B cell (primary cell): ENCODE results near the gene TMEM14C. TPM values are rescaled to one million over a fixed set of nuclear protein-coding genes. Genes with fewer than 3 reads are reported as not detected.

Experiments
- ATAC-seq: fragments of 200-7000 bp; cut with Tn5 transposase; one replicate; pipeline ENCODE4 v1.10.0; 2021; ENCODE audit warnings: low read depth, mild to moderate bottlenecking, moderate number of reproducible peaks, moderate library complexity
- CTCF ChIA-PET: fragments of 350-600 bp; sonication (Branson Sonifier 250); formaldehyde crosslinking; loops from one replicate; lab custom pipeline; 2021; ENCODE audit warnings: antibody characterized with exemption, inconsistent platforms; lab: Charles Lee
- POLR2A ChIA-PET: fragments of 350-600 bp; sonication (Branson Sonifier 250); formaldehyde crosslinking; loops from one replicate; lab custom pipeline; 2021; ENCODE audit warnings: antibody characterized with exemption; lab: Charles Lee
- DNase-seq: peaks from one replicate; pipeline ENCODE4 v3.0.0; 2013
- H2AFZ ChIP-seq: 2 replicates; pipeline ENCODE4 v1.6.1; 2012; ENCODE audit warnings: mild to moderate bottlenecking, low read depth, low read length; ENCODE audit not compliant: insufficient read depth, poor library complexity, severe bottlenecking
- H3K27ac ChIP-seq, 2 donors: 1 replicate in 1 of 2; 2 replicates in 1 of 2; pipeline ENCODE4 v1.5.1; 2012 to 2013; ENCODE audit warnings: low read length in 2 of 2, mild to moderate bottlenecking in 2 of 2, moderate library complexity in 1 of 2
- H3K27me3 ChIP-seq, 4 experiments: fragments of 200-600 bp in 1 of 4; sonication (generic) in 1 of 4; replicated peaks in 1 of 4; 1 replicate in 2 of 4; 2 replicates in 2 of 4; pipeline versions ENCODE4 v1.6.1 to v1.7.0; 2013 to 2016; ENCODE audit warnings: low read length in 3 of 4, mild to moderate bottlenecking in 2 of 4, mixed read lengths in 1 of 4, moderate library complexity in 1 of 4; ENCODE audit not compliant: insufficient read depth in 4 of 4, control insufficient read depth in 3 of 4; ENCODE audit errors: control extremely low read depth in 1 of 4
- H3K36me3 ChIP-seq, 2 experiments: replicated peaks in 1 of 2; 1 replicate in 1 of 2; 2 replicates in 1 of 2; pipeline versions ENCODE4 v1.6.1 to v1.7.1; 2013; ENCODE audit warnings: low read length in 1 of 2; ENCODE audit not compliant: insufficient read depth in 2 of 2, control insufficient read depth in 1 of 2; ENCODE audit errors: control extremely low read depth in 1 of 2, extremely low read depth in 1 of 2
- H3K4me1 ChIP-seq, 2 donors: fragments of 200-600 bp in 1 of 2; sonication (generic) in 1 of 2; 1 replicate in 1 of 2; 2 replicates in 1 of 2; pipeline versions ENCODE4 v1.5.1 to v1.6.1; 2013 to 2017; ENCODE audit warnings: low read length in 2 of 2; ENCODE audit not compliant: control insufficient read depth in 2 of 2, insufficient read depth in 2 of 2
- H3K4me2 ChIP-seq: replicated peaks from 2 replicates; pipeline ENCODE3; 2012; ENCODE audit warnings: mild to moderate bottlenecking, low read depth, low read length; ENCODE audit not compliant: poor library complexity, severe bottlenecking
- H3K4me3 ChIP-seq, 5 experiments: fragments of 200-600 bp in 1 of 5; sonication (generic) in 1 of 5; 1 replicate in 3 of 5; 2 replicates in 2 of 5; pipeline versions ENCODE4 v1.5.1 to v1.7.0; 2011 to 2016; ENCODE audit warnings: low read length in 4 of 5, mild to moderate bottlenecking in 4 of 5, low read depth in 2 of 5, control low read depth in 1 of 5, moderate library complexity in 1 of 5; ENCODE audit not compliant: insufficient read depth in 1 of 5; ENCODE audit errors: control extremely low read depth in 1 of 5, extremely low read depth in 1 of 5
- H3K79me2 ChIP-seq: fragments of 200-600 bp; sonication (generic); one replicate; pipeline ENCODE4 v1.6.0; 2016; ENCODE audit warnings: low read length; ENCODE audit not compliant: control insufficient read depth, insufficient read depth
- H3K9ac ChIP-seq: fragments of 200-600 bp; sonication (generic); 2 replicates; pipeline ENCODE4 v1.6.1; 2017; ENCODE audit warnings: mild to moderate bottlenecking, low read length, moderate library complexity
- H3K9me3 ChIP-seq, 3 donors: one replicate each; pipeline versions ENCODE4 v1.6.1 to v1.7.1; 2013; ENCODE audit warnings: low read length in 2 of 3; ENCODE audit not compliant: control insufficient read depth in 2 of 3, insufficient read depth in 1 of 3; ENCODE audit errors: control extremely low read depth in 1 of 3
- H4K20me1 ChIP-seq: 2 replicates; pipeline ENCODE4 v1.6.0; 2012; ENCODE audit warnings: mild to moderate bottlenecking, low read length; ENCODE audit not compliant: insufficient read depth, control insufficient read depth, poor library complexity, severe bottlenecking
- H3K27ac Mint-ChIP-seq: one replicate; pipeline ENCODE4 v1.8.0; 2021; ENCODE audit warnings: mixed read lengths
- H3K27me3 Mint-ChIP-seq: one replicate; pipeline ENCODE4 v1.8.0; 2021; ENCODE audit warnings: mixed read lengths
- H3K4me1 Mint-ChIP-seq: one replicate; pipeline ENCODE4 v1.8.0; 2021; ENCODE audit warnings: mixed read lengths
- H3K4me3 Mint-ChIP-seq: one replicate; pipeline ENCODE4 v1.8.0; 2021; ENCODE audit warnings: mixed read lengths
- H3K9me3 Mint-ChIP-seq: one replicate; pipeline ENCODE4 v1.8.0; 2022; ENCODE audit warnings: mixed read lengths; ENCODE audit not compliant: insufficient read depth
- EZH2 ChIP-seq: IDR thresholded peaks from 2 replicates; pipeline ENCODE4 v1.6.1; 2012; ENCODE audit warnings: borderline replicate concordance, low read depth, mild to moderate bottlenecking, moderate library complexity, low read length; ENCODE audit not compliant: insufficient read depth, poor library complexity, severe bottlenecking
- WGBS: methylation state at CpG from one replicate; pipeline ENCODE4 v1.1.5; 2013; ENCODE audit warnings: missing lambda C conversion rate; ENCODE audit not compliant: insufficient coverage; 5-methylcytosine and 5-hydroxymethylcytosine counted together
- intact Hi-C: fragments of 100-400 bp; cut with micrococcal nuclease; formaldehyde crosslinking; loops from one replicate; pipeline ENCODE4 v1.10.0; 2022
- polyA plus RNA-seq: library from polyadenylated mRNA; depleted of rRNA; stranded (reverse); fragments of >200 nt; gene quantifications from 2 replicates; pipeline ENCODE4 v1.2.3, GENCODE V29; 2012
- small RNA-seq: library from RNA; depleted of rRNA; stranded (forward); fragments of <200 nt; gene quantifications from one replicate; pipeline ENCODE3, GENCODE V24; 2012; ENCODE audit warnings: low replicate concordance, low read depth; ENCODE audit not compliant: insufficient read length
- total RNA-seq, 2 donors: library from RNA; stranded (reverse); fragments of 120-200 nt in 1 of 2; gene quantifications; 1 replicate in 1 of 2; 2 replicates in 1 of 2; pipeline versions ENCODE4 v1.2.3 to v1.2.4, GENCODE V29; 2013 to 2022
- TF ChIP-seq, protein P1 (sequence below): fragments of 200-600 bp; IDR thresholded peaks from one replicate; pipeline ENCODE4 v1.8.0; 2022; ENCODE audit warnings: antibody characterized with exemption, mild to moderate bottlenecking

The TMEM14C gene
- total and polyA plus RNA-seq, 2 donors (not counting 1 experiment from before 2014, with no cell fraction given): 31.7 to 39.1 TPM

DNA sequence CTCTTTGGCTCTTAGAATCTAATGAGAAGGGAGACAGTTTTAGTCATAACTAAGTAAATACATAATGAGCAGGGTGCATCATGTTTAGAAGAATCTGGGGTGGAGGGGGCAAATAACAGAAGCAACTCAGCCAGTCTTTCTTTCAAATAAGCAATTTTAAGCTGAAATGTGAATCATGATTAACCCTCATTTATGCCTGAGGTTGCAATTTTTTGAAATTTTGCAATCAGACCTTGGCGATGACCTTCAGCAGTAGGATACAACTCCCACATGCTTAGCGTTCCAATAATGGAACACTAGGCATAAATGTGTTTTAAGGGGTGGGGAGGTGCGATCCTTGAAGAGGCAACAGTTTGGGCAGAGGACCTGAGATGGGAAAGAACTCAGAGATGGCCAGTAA, 55.4 kb downstream of the TMEM14C start:
- TF ChIP-seq, protein P1, sequence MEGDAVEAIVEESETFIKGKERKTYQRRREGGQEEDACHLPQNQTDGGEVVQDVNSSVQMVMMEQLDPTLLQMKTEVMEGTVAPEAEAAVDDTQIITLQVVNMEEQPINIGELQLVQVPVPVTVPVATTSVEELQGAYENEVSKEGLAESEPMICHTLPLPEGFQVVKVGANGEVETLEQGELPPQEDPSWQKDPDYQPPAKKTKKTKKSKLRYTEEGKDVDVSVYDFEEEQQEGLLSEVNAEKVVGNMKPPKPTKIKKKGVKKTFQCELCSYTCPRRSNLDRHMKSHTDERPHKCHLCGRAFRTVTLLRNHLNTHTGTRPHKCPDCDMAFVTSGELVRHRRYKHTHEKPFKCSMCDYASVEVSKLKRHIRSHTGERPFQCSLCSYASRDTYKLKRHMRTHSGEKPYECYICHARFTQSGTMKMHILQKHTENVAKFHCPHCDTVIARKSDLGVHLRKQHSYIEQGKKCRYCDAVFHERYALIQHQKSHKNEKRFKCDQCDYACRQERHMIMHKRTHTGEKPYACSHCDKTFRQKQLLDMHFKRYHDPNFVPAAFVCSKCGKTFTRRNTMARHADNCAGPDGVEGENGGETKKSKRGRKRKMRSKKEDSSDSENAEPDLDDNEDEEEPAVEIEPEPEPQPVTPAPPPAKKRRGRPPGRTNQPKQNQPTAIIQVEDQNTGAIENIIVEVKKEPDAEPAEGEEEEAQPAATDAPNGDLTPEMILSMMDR: no peak
- no peak for TF ChIP-seq EZH2
- no peaks in the 10 kb centered on the region for H3K4me1 ChIP-seq
- ChIA-PET POLR2A (no interaction called here), CTCF (interaction anchor here (1.2 kb wide), 1 partner anchor 23 kb away, joined by 3 read pairs; no protein-coding TSS in a partner anchor)
- H3K4me3 Mint-ChIP-seq: no peak overlapping the region
- no peak overlapping the region for H2AFZ ChIP-seq
- DNase-seq (no peak), ATAC-seq (no peak)
- no peaks in the 10 kb centered on the region for H3K9me3 Mint-ChIP-seq
- H3K4me1 Mint-ChIP-seq: no peaks in the 10 kb centered on the region
- no peaks in the 10 kb centered on the region for H3K9me3 ChIP-seq
- no peaks in the 10 kb centered on the region for H3K27me3 ChIP-seq
- H3K4me2 ChIP-seq: no peak overlapping the region
- peaks cover 11 to 15% of the 10 kb centered on the region in 2 experiments for H3K36me3 ChIP-seq
- no peaks in the 10 kb centered on the region for H4K20me1 ChIP-seq
- 100% methylated on average over 1 of the region's 3 CpGs for WGBS
- intact Hi-C loops: no loop called here
- no peak overlapping the region for H3K9ac ChIP-seq
- H3K27ac ChIP-seq: no peak overlapping the region
- no peak overlapping the region for H3K27ac Mint-ChIP-seq
- no peaks in the 10 kb centered on the region for H3K27me3 Mint-ChIP-seq
- no peak overlapping the region for H3K4me3 ChIP-seq
- H3K79me2 ChIP-seq: no peaks in the 10 kb centered on the region

DNA sequence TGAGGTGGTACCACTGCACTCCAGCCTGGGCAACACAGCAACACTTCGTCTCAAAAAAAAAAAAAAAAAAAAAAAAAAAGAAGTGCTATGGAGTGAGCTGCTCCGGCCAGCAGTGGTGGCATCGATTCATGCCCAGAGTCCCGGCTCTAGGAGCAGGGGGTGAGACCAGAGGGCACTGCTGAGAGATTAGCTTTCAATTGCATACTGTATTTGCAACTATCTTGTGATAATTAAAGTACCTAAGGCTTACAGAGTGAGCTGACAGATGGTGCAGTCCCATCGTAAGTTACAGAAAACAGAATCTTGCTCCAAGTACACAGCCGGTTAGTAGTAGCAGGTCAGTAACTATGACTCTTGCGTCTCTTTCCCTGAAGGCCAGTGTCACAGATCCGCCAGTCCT, 56.2 kb downstream of the TMEM14C start:
- H3K27ac Mint-ChIP-seq: no peak overlapping the region
- no peak overlapping the region for H3K4me3 Mint-ChIP-seq
- Histone ChIP-seq H3K79me2 (no peaks in the 10 kb centered on the region), H3K4me2 (no peak overlapping the region), H3K27me3 (no peaks in the 10 kb centered on the region), H3K9me3 (no peaks in the 10 kb centered on the region), H3K9ac (no peak overlapping the region), H3K27ac (no peak overlapping the region), H3K36me3 (peaks cover 11 to 15% of the 10 kb centered on the region in 2 experiments), H4K20me1 (no peaks in the 10 kb centered on the region), H2AFZ (no peak overlapping the region), H3K4me1 (no peaks in the 10 kb centered on the region), H3K4me3 (no peak overlapping the region)
- H3K9me3 Mint-ChIP-seq: no peaks in the 10 kb centered on the region
- no peak for ATAC-seq
- H3K27me3 Mint-ChIP-seq: no peaks in the 10 kb centered on the region
- no peak for DNase-seq
- WGBS: 100% methylated on average over 4 of the region's 8 CpGs
- intact Hi-C loops: no loop called here
- ChIA-PET CTCF (interaction anchor here (1.2 kb wide), 1 partner anchor 22 kb away, joined by 3 read pairs; no protein-coding TSS in a partner anchor), POLR2A (no interaction called here)
- no peaks in the 10 kb centered on the region for H3K4me1 Mint-ChIP-seq
- TF ChIP-seq EZH2: no peak
- TF ChIP-seq, protein P1: no peak

Small RNA genes within 50 kb of the gene (small RNA-seq; reads per million reads assigned to genes)
- not detected for gene RF00019
- gene RNA5SP203: not detected

Other genes with a start within 250 kb of the TMEM14C start
- 32.1 and 38.1 TPM in 2 replicates for gene GCNT2, start 201.7 kb upstream of the TMEM14C start, total RNA-seq
- gene GCNT2, start 201.7 kb upstream of the TMEM14C start, polyA plus RNA-seq: 5.9 and 6.8 TPM in 2 replicates
- 1.2 TPM in 1 of 2 replicates, not detected in the other for gene C6orf52, start 28.5 kb upstream of the TMEM14C start, total RNA-seq
- 0.51 and 0.87 TPM in 2 replicates for gene C6orf52, start 28.5 kb upstream of the TMEM14C start, polyA plus RNA-seq
- 6.1 TPM in 2 replicates for gene PAK1IP1, start 28.1 kb upstream of the TMEM14C start, total RNA-seq
- gene PAK1IP1, start 28.1 kb upstream of the TMEM14C start, polyA plus RNA-seq: 3.8 and 4.2 TPM in 2 replicates
- gene TMEM14B, start 24.7 kb downstream of the TMEM14C start, total RNA-seq: 53.0 and 58.5 TPM in 2 replicates
- 40.8 and 41.3 TPM in 2 replicates for gene TMEM14B, start 24.7 kb downstream of the TMEM14C start, polyA plus RNA-seq
- not detected in 2 replicates for gene MAK, start 115.5 kb downstream of the TMEM14C start, total RNA-seq
- gene MAK, start 115.5 kb downstream of the TMEM14C start, polyA plus RNA-seq: 0.03 and 0.04 TPM in 2 replicates
- gene GCM2, start 159.0 kb downstream of the TMEM14C start, total RNA-seq: not detected in 2 replicates
- gene GCM2, start 159.0 kb downstream of the TMEM14C start, polyA plus RNA-seq: not detected in 2 replicates
- gene SYCP2L, start 164.0 kb downstream of the TMEM14C start, total RNA-seq: not detected in 2 replicates
- gene SYCP2L, start 164.0 kb downstream of the TMEM14C start, polyA plus RNA-seq: 0.06 and 0.19 TPM in 2 replicates